Astrocyte of the spinal cord (primary cell): Measurements from ENCODE around the gene IFNGR2.

Source experiments
- DNase-seq: peaks from one replicate; pipeline ENCODE4 v3.0.0; 2011; ENCODE audit warnings: low read depth, low spot score
- H3K4me3 ChIP-seq: 2 replicates; pipeline ENCODE4 v1.5.1; 2011; ENCODE audit warnings: low read depth, mild to moderate bottlenecking, low read length, moderate library complexity
- CTCF ChIP-seq: IDR thresholded peaks from 2 replicates; pipeline ENCODE4 v1.5.1; 2012; ENCODE audit warnings: low read depth, mild to moderate bottlenecking, low read length, inconsistent platforms
- in situ Hi-C: cut with HindIII; loops from 2 replicates; pipeline ENCODE4 v1.10.0; 2017; ENCODE audit warnings: low sequenced_read_pairs

IFNGR2 gene

GRCh38 chr21:33396951-33397350 lies 6.3 kb upstream of the IFNGR2 start:
- DNase-seq, result peak; percentile 86
- in situ Hi-C loops, result no loop called here
- TF ChIP-seq CTCF, result no peak
- no peak overlapping the region for H3K4me3 ChIP-seq

DNA sequence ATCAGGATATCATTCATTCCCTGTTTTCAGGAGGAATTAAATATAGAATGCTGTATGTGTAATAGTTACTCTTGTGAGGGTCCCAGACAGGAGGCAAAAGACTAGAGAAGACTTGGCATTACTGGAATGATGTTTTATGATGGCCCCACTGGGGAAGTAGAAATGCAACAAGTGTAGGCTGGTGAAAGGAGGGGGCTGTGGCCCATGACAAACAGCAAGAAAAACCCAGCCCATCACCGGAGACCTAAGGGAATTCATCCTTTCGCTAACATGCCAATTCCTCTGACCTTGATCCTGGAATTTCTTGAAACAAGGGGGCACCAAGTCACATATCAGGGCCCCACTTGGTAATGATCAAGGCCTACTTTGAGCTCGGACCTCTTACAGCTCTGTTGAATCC lies 5.5 kb upstream of the IFNGR2 start:
- no peak for TF ChIP-seq CTCF
- H3K4me3 ChIP-seq, result no peak overlapping the region
- in situ Hi-C loops, result no loop called here
- DNase-seq, result no peak

- in situ Hi-C loops, result no loop called here
- no peak for DNase-seq
- H3K4me3 ChIP-seq, result no peak overlapping the region
- TF ChIP-seq CTCF, result no peak
Measured at GRCh38 chr21:33398361-33398760, 4.9 kb upstream of the IFNGR2 start.

GRCh38 chr21:33401630-33401992 lies 1.6 kb upstream of the IFNGR2 start:
- H3K4me3 ChIP-seq, result no peak overlapping the region
- in situ Hi-C loops, result no loop called here
- TF ChIP-seq CTCF, result no peak
- DNase-seq, result no peak

GRCh38 chr21:33402001-33402979 lies 923 bp upstream of the IFNGR2 start:
- no peak for TF ChIP-seq CTCF
- H3K4me3 ChIP-seq, result peak overlapping the region; percentile 80
- in situ Hi-C loops, result no loop called here
- DNase-seq, result peak; percentile 59

GRCh38 chr21:33403786-33404585 lies 773 bp downstream of the IFNGR2 start:
- in situ Hi-C loops, result no loop called here
- peak; percentile 59 for DNase-seq
- TF ChIP-seq CTCF, result no peak
- peak overlapping the region; percentile 80 for H3K4me3 ChIP-seq
